GM12878 (cell line): ENCODE results near the gene RANBP17. TPM values are rescaled to one million over a fixed set of nuclear protein-coding genes. Genes with fewer than 3 reads are reported as not detected.

ENCODE experiments used
- CEBPB ChIP-seq, 2 experiments: fragments of 150-350 bp in 1 of 2; IDR thresholded peaks; 2 replicates each; pipeline ENCODE4 v1.6.1; 2012 to 2014; ENCODE audit warnings: low read depth in 2 of 2, low read length in 2 of 2, borderline replicate concordance in 1 of 2, inconsistent platforms in 1 of 2
- CREM ChIP-seq: IDR thresholded peaks from 2 replicates; pipeline ENCODE4 v1.6.1; 2014; ENCODE audit warnings: antibody characterized with exemption, low read depth
- EP300 ChIP-seq, 2 experiments: fragments of 150-350 bp in 1 of 2; IDR thresholded peaks; 2 replicates each; pipeline ENCODE4 v1.6.1; 2011 to 2012; ENCODE audit warnings: low read depth in 2 of 2, low read length in 2 of 2, borderline replicate concordance in 1 of 2, improper control_type of control experiment in 1 of 2, inconsistent platforms in 1 of 2; ENCODE audit not compliant: control insufficient read depth in 1 of 2
- POLR2AphosphoS5 ChIP-seq: IDR thresholded peaks from 2 replicates; pipeline ENCODE4 v1.6.1; 2011; ENCODE audit warnings: mild to moderate bottlenecking, low read length, inconsistent platforms
- RAD21 ChIP-seq: IDR thresholded peaks from 2 replicates; pipeline ENCODE4 v1.6.1; 2011; ENCODE audit warnings: mild to moderate bottlenecking, low read depth, low read length, moderate library complexity; ENCODE audit not compliant: insufficient read depth
- SIX5 ChIP-seq: IDR thresholded peaks from 2 replicates; pipeline ENCODE4 v1.6.1; 2011; ENCODE audit warnings: mild to moderate bottlenecking, low read depth, low read length, moderate library complexity; ENCODE audit not compliant: severe bottlenecking
- SPI1 ChIP-seq: IDR thresholded peaks from 2 replicates; pipeline ENCODE4 v1.6.1; 2011; ENCODE audit warnings: low read depth, mild to moderate bottlenecking, low read length, moderate library complexity, borderline replicate concordance; ENCODE audit not compliant: insufficient read depth
- STAT1 ChIP-seq: fragments of 450-650 bp; conservative IDR thresholded peaks from 2 replicates; pipeline ENCODE4 v1.6.1; 2014; ENCODE audit warnings: antibody characterized with exemption, mild to moderate bottlenecking
- SUZ12 ChIP-seq: fragments of 200-600 bp; sonication (generic); IDR thresholded peaks from one replicate; pipeline ENCODE4 v1.6.1; 2018; ENCODE audit warnings: antibody characterized with exemption, mild to moderate bottlenecking; ENCODE audit not compliant: unreplicated experiment
- YY1 ChIP-seq: IDR thresholded peaks from 2 replicates; pipeline ENCODE4 v1.6.1; 2011; ENCODE audit warnings: low read depth, mild to moderate bottlenecking, low read length
- ZBED1 ChIP-seq: IDR thresholded peaks from 2 replicates; pipeline ENCODE4 v1.6.1; 2016; ENCODE audit warnings: borderline replicate concordance
- ZNF217 ChIP-seq: fragments of 450-650 bp; IDR thresholded peaks from 2 replicates; pipeline ENCODE4 v1.6.1; 2017; ENCODE audit warnings: antibody characterized with exemption, mild to moderate bottlenecking
- ZNF24 ChIP-seq: fragments of 450-650 bp; IDR thresholded peaks from 2 replicates; pipeline ENCODE4 v1.6.1; 2017; ENCODE audit warnings: antibody characterized with exemption, mild to moderate bottlenecking
- polyA plus RNA-seq, 11 experiments: library from polyadenylated mRNA; depleted of rRNA in 4 of 11; unstranded in 6 of 11; stranded (reverse) in 5 of 11; fragments of >200 nt; fragmentation: Nextera tagmentation in 4 of 11; fragmentation: Illumina TruSeq in 1 of 11; extraction: Ambion mirVana in 4 of 11; extraction: Trizol in 1 of 11; gene quantifications; 1 replicate in 1 of 11; 2 replicates in 10 of 11; pipeline versions ENCODE4 v1.2.1 to v1.2.3, GENCODE V29; 2011 to 2016; ENCODE audit warnings: inconsistent platforms in 2 of 11, missing spikeins in 2 of 11, low read depth in 1 of 11
- total RNA-seq, 4 experiments: library from RNA; depleted of rRNA in 3 of 4; stranded (reverse); fragments of >200 nt in 3 of 4; fragmentation: Illumina TruSeq in 1 of 4; extraction: Trizol in 1 of 4; gene quantifications; 2 replicates each; pipeline versions ENCODE4 v1.2.1 to v1.2.3, GENCODE V29; 2013 to 2021
- TF ChIP-seq, protein P1 (sequence below): fragments of 450-650 bp; formaldehyde crosslinking; IDR thresholded peaks from 2 replicates; pipeline ENCODE4 v1.4.0; 2022; ENCODE audit warnings: mild to moderate bottlenecking, moderate library complexity
- TF ChIP-seq, protein P2 (sequence below), 3 experiments: IDR thresholded peaks in 2 of 3; conservative IDR thresholded peaks in 1 of 3; 2 replicates each; pipeline ENCODE4 v1.5.1; 2011; ENCODE audit warnings: low read depth in 3 of 3, low read length in 3 of 3, mild to moderate bottlenecking in 3 of 3, control low read depth in 2 of 3, moderate library complexity in 2 of 3, inconsistent platforms in 1 of 3, mixed read lengths in 1 of 3; ENCODE audit not compliant: control insufficient read depth in 2 of 3, insufficient read depth in 1 of 3; ENCODE audit errors: extremely low read depth in 1 of 3

RANBP17 gene
- total and polyA plus RNA-seq, 10 of the 15 experiments (the other 5 are each of a cell fraction or from before 2014, with no cell fraction given), result 0.10 TPM; not detected in 9

DNA sequence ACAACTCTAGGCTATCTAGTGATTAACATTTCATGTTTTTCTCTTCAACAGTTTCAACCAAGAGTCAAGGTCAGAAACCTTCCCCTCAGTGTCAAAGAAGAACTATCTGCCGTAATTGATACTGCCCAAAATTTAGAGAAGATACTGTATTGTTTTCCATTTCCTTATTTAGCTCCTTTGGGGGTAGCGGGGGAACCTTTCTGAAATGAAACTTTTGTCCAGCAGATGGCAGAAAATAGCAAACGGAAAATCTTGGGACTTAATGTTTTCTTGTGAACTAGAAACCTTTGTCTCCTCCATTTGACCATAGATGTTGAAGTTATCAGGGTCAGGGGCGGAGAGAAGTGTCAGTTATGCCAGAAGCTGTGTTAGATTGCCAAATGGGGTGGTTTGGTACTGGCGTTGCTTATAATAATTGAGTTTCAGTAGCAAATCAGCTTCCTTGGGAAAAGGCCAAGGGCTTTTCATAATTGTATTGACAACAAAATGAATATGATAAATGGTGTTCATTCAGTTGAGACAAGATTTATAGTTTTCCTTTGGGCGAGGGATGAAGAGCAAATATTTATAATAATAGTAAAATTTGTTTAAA is 345.5 kb downstream of the RANBP17 start (continued):
- TF ChIP-seq, protein P1, sequence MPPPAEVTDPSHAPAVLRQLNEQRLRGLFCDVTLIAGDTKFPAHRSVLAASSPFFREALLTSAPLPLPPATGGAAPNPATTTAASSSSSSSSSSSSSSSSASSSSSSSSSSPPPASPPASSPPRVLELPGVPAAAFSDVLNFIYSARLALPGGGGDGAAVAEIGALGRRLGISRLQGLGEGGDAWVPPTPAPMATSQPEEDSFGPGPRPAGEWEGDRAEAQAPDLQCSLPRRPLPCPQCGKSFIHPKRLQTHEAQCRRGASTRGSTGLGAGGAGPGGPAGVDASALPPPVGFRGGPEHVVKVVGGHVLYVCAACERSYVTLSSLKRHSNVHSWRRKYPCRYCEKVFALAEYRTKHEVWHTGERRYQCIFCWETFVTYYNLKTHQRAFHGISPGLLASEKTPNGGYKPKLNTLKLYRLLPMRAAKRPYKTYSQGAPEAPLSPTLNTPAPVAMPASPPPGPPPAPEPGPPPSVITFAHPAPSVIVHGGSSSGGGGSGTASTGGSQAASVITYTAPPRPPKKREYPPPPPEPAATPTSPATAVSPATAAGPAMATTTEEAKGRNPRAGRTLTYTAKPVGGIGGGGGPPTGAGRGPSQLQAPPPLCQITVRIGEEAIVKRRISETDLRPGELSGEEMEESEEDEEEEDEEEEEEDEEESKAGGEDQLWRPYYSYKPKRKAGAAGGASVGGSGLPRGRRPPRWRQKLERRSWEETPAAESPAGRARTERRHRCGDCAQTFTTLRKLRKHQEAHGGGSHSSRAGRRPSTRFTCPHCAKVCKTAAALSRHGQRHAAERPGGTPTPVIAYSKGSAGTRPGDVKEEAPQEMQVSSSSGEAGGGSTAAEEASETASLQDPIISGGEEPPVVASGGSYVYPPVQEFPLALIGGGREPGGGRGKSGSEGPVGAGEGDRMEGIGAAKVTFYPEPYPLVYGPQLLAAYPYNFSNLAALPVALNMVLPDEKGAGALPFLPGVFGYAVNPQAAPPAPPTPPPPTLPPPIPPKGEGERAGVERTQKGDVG, result no peak
- TF ChIP-seq ZNF24 (no peak), SUZ12 (no peak), STAT1 (no peak), ZNF217 (no peak), RAD21 (peak; percentile 52), CREM (no peak), SIX5 (no peak), ZBED1 (no peak), EP300 (IDR thresholded peaks at IDR 0.05; ENCODE audit: borderline replicate concordance in 1 of 2, control insufficient read depth in 1 of 2, low read depth in 2 of 2, low read length in 2 of 2) (no peak), YY1 (no peak), SPI1 (no peak), POLR2AphosphoS5 (no peak), CEBPB (IDR thresholded peaks at IDR 0.05; ENCODE audit: borderline replicate concordance in 1 of 2, low read depth in 2 of 2, low read length in 2 of 2) (no peak)
- TF ChIP-seq, protein P2, sequence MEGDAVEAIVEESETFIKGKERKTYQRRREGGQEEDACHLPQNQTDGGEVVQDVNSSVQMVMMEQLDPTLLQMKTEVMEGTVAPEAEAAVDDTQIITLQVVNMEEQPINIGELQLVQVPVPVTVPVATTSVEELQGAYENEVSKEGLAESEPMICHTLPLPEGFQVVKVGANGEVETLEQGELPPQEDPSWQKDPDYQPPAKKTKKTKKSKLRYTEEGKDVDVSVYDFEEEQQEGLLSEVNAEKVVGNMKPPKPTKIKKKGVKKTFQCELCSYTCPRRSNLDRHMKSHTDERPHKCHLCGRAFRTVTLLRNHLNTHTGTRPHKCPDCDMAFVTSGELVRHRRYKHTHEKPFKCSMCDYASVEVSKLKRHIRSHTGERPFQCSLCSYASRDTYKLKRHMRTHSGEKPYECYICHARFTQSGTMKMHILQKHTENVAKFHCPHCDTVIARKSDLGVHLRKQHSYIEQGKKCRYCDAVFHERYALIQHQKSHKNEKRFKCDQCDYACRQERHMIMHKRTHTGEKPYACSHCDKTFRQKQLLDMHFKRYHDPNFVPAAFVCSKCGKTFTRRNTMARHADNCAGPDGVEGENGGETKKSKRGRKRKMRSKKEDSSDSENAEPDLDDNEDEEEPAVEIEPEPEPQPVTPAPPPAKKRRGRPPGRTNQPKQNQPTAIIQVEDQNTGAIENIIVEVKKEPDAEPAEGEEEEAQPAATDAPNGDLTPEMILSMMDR (IDR thresholded peaks at IDR 0.05 in 2 of 3, conservative IDR thresholded peaks at IDR 0.05 in 1 of 3; ENCODE audit: control insufficient read depth in 2 of 3, extremely low read depth in 1 of 3, insufficient read depth in 1 of 3, low read depth in 3 of 3, low read length in 3 of 3), result peak; percentile 26 to 47 (median 43); a peak in 4 of 6 replicates
